Measurements from ENCODE around the gene KRTAP9-4.
"Not testable (repeated sequence)": the region's sequence is repeated elsewhere in the genome, so short reads cannot be mapped to it uniquely, and the experiment has no call there.

DNA sequence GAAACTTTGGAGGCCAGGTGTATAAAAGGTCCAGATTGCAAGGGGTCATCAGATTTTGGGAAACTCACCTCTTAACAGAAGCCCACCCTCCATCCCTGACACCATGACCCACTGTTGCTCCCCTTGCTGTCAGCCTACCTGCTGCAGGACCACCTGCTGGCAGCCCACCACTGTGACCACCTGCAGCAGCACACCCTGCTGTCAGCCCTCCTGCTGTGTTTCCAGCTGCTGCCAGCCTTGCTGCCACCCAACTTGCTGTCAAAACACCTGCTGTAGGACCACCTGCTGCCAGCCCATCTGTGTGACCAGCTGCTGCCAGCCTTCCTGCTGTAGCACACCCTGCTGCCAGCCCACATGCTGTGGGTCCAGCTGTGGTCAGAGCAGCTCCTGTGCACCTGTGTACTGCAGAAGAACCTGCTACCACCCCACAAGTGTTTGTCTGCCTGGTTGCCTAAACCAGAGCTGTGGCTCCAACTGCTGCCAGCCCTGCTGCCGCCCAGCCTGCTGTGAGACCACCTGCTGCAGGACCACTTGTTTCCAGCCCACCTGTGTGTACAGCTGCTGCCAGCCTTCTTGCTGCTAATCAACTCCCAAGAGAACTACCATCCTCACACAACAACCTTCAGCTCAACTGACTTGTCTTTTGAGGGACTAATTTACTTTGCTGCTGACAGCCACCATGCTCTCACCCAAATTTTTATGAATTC is 16.9 kb upstream of the KRTAP9-4 start, which contains the start of gene KRTAP9-3:
- TF ChIP-seq, protein P1, sequence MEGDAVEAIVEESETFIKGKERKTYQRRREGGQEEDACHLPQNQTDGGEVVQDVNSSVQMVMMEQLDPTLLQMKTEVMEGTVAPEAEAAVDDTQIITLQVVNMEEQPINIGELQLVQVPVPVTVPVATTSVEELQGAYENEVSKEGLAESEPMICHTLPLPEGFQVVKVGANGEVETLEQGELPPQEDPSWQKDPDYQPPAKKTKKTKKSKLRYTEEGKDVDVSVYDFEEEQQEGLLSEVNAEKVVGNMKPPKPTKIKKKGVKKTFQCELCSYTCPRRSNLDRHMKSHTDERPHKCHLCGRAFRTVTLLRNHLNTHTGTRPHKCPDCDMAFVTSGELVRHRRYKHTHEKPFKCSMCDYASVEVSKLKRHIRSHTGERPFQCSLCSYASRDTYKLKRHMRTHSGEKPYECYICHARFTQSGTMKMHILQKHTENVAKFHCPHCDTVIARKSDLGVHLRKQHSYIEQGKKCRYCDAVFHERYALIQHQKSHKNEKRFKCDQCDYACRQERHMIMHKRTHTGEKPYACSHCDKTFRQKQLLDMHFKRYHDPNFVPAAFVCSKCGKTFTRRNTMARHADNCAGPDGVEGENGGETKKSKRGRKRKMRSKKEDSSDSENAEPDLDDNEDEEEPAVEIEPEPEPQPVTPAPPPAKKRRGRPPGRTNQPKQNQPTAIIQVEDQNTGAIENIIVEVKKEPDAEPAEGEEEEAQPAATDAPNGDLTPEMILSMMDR (IDR thresholded peaks at IDR 0.05), result not testable (repeated sequence)
- not testable (repeated sequence) for TF ChIP-seq POLR2A (IDR thresholded peaks at IDR 0.05)

Data from uterus (tissue), 2 donors.